Caco-2 (cell line): Measurements from ENCODE around the gene FIBP. TPM values are rescaled to one million over a fixed set of nuclear protein-coding genes. Genes with fewer than 3 reads are reported as not detected.

ENCODE experiments used
- BruUV-seq: library from RNA; stranded (reverse); fragments of 400-500 nt; replicated peaks from 2 replicates; lab custom pipeline; 2021; lab: Mats Ljungman, UMichigan
- CTCF ChIA-PET: fragments of 300-600 bp; sonication (Branson Sonifier 250); formaldehyde crosslinking; loops from one replicate; lab custom pipeline; 2022; ENCODE audit warnings: antibody characterized with exemption; lab: Charles Lee
- POLR2A ChIA-PET: fragments of 300-600 bp; sonication (Branson Sonifier 250); formaldehyde crosslinking; loops from one replicate; lab custom pipeline; 2022; ENCODE audit warnings: antibody characterized with exemption; lab: Charles Lee
- DNase-seq, 2 experiments: peaks; one replicate each; pipeline versions ENCODE4 v3.0.0 to v3.0.0-alpha.2; 2020 to 2022
- H3K27me3 ChIP-seq: replicated peaks from 2 replicates; pipeline ENCODE4 v1.6.0; 2011; ENCODE audit warnings: low read length; ENCODE audit not compliant: control insufficient read depth, insufficient read depth
- H3K36me3 ChIP-seq: 2 replicates; pipeline ENCODE4 v1.5.1; 2011; ENCODE audit warnings: low read length; ENCODE audit not compliant: control insufficient read depth, insufficient read depth
- H3K4me1 ChIP-seq: fragments of 250-450 bp; sonication (Bioruptor Pico); 2 replicates; pipeline ENCODE4 v1.5.1; 2020; ENCODE audit warnings: mild to moderate bottlenecking
- H3K4me3 ChIP-seq: 2 replicates; pipeline ENCODE4 v1.5.1; 2011; ENCODE audit warnings: low read depth, mild to moderate bottlenecking, control low read depth, low read length
- H3K9me3 ChIP-seq: fragments of 250-450 bp; sonication (Bioruptor Pico); 2 replicates; pipeline ENCODE4 v1.5.1; 2020; ENCODE audit warnings: mild to moderate bottlenecking, moderate library complexity
- H3K27ac Mint-ChIP-seq: one replicate; pipeline ENCODE4 v1.8.0; 2022; ENCODE audit warnings: mixed read lengths; ENCODE audit not compliant: unreplicated experiment
- H3K27me3 Mint-ChIP-seq: one replicate; pipeline ENCODE4 v1.8.0; 2022; ENCODE audit warnings: mixed read lengths; ENCODE audit not compliant: insufficient read depth, unreplicated experiment
- H3K36me3 Mint-ChIP-seq: one replicate; pipeline ENCODE4 v1.8.0; 2022; ENCODE audit warnings: mild to moderate bottlenecking, mixed read lengths; ENCODE audit not compliant: insufficient read depth, unreplicated experiment
- H3K4me1 Mint-ChIP-seq: one replicate; pipeline ENCODE4 v1.8.0; 2022; ENCODE audit warnings: low read depth, mixed read lengths; ENCODE audit not compliant: unreplicated experiment
- H3K4me3 Mint-ChIP-seq: one replicate; pipeline ENCODE4 v1.8.0; 2022; ENCODE audit warnings: mild to moderate bottlenecking, moderate library complexity, mixed read lengths; ENCODE audit not compliant: unreplicated experiment
- H3K9me3 Mint-ChIP-seq: one replicate; pipeline ENCODE4 v1.8.0; 2022; ENCODE audit warnings: mixed read lengths; ENCODE audit not compliant: unreplicated experiment
- CTCF ChIP-seq, 2 experiments: fragments of 200-600 bp in 1 of 2; IDR thresholded peaks; 1 replicate in 1 of 2; 2 replicates in 1 of 2; pipeline versions ENCODE4 v1.5.1 to v1.8.0; 2011 to 2022; ENCODE audit warnings: antibody characterized with exemption in 1 of 2, control low read depth in 1 of 2, inconsistent platforms in 1 of 2, low read depth in 1 of 2, low read length in 1 of 2, mild to moderate bottlenecking in 1 of 2, moderate library complexity in 1 of 2; ENCODE audit not compliant: insufficient read depth in 1 of 2, severe bottlenecking in 1 of 2, unreplicated experiment in 1 of 2
- intact Hi-C: fragments of 100-400 bp; cut with micrococcal nuclease; formaldehyde crosslinking; loops from one replicate; pipeline ENCODE4 v1.10.0; 2022; ENCODE audit not compliant: unreplicated experiment
- total RNA-seq: library from RNA; stranded (reverse); gene quantifications from 2 replicates; pipeline ENCODE4 v1.2.3, GENCODE V29; 2022

FIBP gene
- total RNA-seq, 1 experiment from 2014 or later = 61.5 TPM

DNA sequence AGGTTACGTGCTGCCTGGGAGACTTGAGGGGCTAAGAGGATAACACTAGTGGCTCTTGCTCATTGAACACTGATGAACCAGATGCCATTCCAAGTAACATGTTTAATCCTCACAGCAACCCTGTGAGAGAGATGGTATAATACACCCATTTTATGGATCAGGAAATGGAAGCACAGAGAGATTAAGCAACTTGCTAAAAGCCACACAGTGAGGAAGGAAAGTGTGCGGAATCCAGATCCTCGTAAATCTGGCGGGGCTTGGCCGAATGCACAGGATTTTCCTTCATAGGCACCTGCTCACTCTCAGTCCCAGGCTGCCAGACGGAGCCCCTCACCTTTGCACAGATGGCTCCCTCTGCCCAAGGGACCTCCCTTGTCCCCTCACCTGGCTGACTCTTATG, 19.6 kb upstream of the FIBP start:
- H3K27ac Mint-ChIP-seq = no peak overlapping the region
- ChIA-PET CTCF (interaction anchor here (2.4 kb wide), 1 partner anchor 19 kb away, joined by 6 read pairs; the partner anchor contains the start of gene FIBP), POLR2A (interaction anchor here (0.7 kb wide), 1 partner anchor 79 kb away, joined by 5 read pairs; no protein-coding TSS in a partner anchor)
- H3K9me3 ChIP-seq = no peaks in the 10 kb centered on the region
- intact Hi-C loops = no loop called here
- H3K27me3 ChIP-seq = no peaks in the 10 kb centered on the region
- no peak overlapping the region for H3K4me3 ChIP-seq
- peaks cover 17% of the 10 kb centered on the region for H3K4me1 ChIP-seq
- no peak overlapping the region for H3K4me3 Mint-ChIP-seq
- no TSS peak for BruUV-seq
- DNase-seq = no peak
- H3K4me1 Mint-ChIP-seq = peaks cover 21% of the 10 kb centered on the region
- H3K27me3 Mint-ChIP-seq = no peaks in the 10 kb centered on the region
- no peak for TF ChIP-seq CTCF (IDR thresholded peaks at IDR 0.05; ENCODE audit: insufficient read depth in 1 of 2, low read depth in 1 of 2, low read length in 1 of 2, severe bottlenecking in 1 of 2, unreplicated experiment in 1 of 2)
- H3K9me3 Mint-ChIP-seq = no peaks in the 10 kb centered on the region
- no peaks in the 10 kb centered on the region for H3K36me3 Mint-ChIP-seq
- H3K36me3 ChIP-seq = no peaks in the 10 kb centered on the region

DNA sequence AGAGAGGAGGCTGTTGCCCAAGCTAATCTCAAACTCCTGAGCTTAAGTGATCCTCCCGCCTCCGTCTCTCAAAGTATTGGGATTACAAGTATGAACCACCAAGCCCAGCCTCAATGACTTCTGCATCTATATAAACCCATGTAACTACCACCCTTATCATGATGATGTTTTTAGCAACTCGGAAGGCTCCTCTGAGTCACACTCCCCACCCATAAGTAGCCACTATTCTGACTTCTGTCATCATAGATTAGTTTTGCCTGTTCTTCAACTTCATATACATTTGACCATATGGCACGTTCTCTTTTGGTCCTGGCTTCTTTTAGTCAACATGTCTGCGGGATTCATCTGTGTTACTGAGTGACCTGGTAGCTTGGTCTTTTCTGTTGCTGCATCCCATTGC, 18.3 kb upstream of the FIBP start:
- CTCF ChIA-PET = interaction anchor here (0.6 to 2.4 kb wide), 4 partner anchors 18 to 138 kb away, joined by 3 to 6 read pairs (median 4); partner anchors contain the start of gene FIBP
- TF ChIP-seq CTCF (IDR thresholded peaks at IDR 0.05; ENCODE audit: insufficient read depth in 1 of 2, low read depth in 1 of 2, low read length in 1 of 2, severe bottlenecking in 1 of 2, unreplicated experiment in 1 of 2) = no peak
- Histone ChIP-seq H3K36me3 (no peaks in the 10 kb centered on the region), H3K27me3 (no peaks in the 10 kb centered on the region), H3K4me3 (no peak overlapping the region), H3K9me3 (no peaks in the 10 kb centered on the region), H3K4me1 (peaks cover 21% of the 10 kb centered on the region)
- no peak for DNase-seq
- POLR2A ChIA-PET = no interaction called here
- H3K36me3 Mint-ChIP-seq = no peaks in the 10 kb centered on the region
- H3K4me1 Mint-ChIP-seq = peaks cover 25% of the 10 kb centered on the region
- intact Hi-C loops = no loop called here
- H3K4me3 Mint-ChIP-seq = no peak overlapping the region
- no peaks in the 10 kb centered on the region for H3K9me3 Mint-ChIP-seq
- no peak overlapping the region for H3K27ac Mint-ChIP-seq
- BruUV-seq = no TSS peak
- no peaks in the 10 kb centered on the region for H3K27me3 Mint-ChIP-seq

DNA sequence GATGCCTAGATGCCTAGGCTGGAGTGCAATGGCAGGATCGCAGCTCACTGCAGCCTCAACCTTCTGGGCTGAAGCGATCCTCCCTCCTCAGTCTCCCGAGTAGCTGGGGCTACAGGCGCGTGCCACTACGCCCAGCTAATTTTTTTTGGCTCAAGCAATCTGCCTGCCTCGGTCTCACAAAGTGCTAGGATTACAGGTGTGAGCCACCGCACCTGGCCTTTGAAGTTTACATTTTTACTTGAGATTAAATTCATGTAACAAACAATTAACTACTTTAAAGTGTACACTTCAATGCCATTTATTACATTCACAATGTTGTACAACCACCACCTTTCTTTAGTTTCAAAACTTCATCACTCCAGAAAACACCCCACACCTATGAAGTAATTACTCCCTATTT, 15.4 kb upstream of the FIBP start:
- intact Hi-C loops = no loop called here
- H3K9me3 ChIP-seq = no peaks in the 10 kb centered on the region
- Mint-ChIP-seq H3K36me3 (peaks cover 11% of the 10 kb centered on the region), H3K4me1 (peaks cover 22% of the 10 kb centered on the region), H3K4me3 (no peak overlapping the region), H3K27ac (peak overlapping the region; percentile 58), H3K9me3 (no peaks in the 10 kb centered on the region), H3K27me3 (no peaks in the 10 kb centered on the region)
- no TSS peak for BruUV-seq
- ChIA-PET POLR2A (interaction anchor here (1.0 kb wide), 1 partner anchor 13 kb away, joined by 4 read pairs; no protein-coding TSS in a partner anchor), CTCF (interaction anchor here (3.8 kb wide), 1 partner anchor 16 kb away, joined by 36 read pairs; the partner anchor contains the start of gene FIBP)
- no peaks in the 10 kb centered on the region for H3K36me3 ChIP-seq
- H3K4me3 ChIP-seq = no peak overlapping the region
- no peak for DNase-seq
- H3K27me3 ChIP-seq = no peaks in the 10 kb centered on the region; the same call in 1 of the 2 replicates
- peaks cover 25% of the 10 kb centered on the region for H3K4me1 ChIP-seq
- TF ChIP-seq CTCF (IDR thresholded peaks at IDR 0.05; ENCODE audit: insufficient read depth in 1 of 2, low read depth in 1 of 2, low read length in 1 of 2, severe bottlenecking in 1 of 2, unreplicated experiment in 1 of 2) = no peak
